Mammary epithelial cell (primary cell): ENCODE results near the gene RCSD1.

Experiments used
- CTCF ChIP-seq, 2 donors: IDR thresholded peaks in 1 of 2; conservative IDR thresholded peaks in 1 of 2; 2 replicates each; pipeline ENCODE4 v1.5.1; 2011 to 2012; ENCODE audit warnings: inconsistent platforms in 2 of 2, low read length in 2 of 2, mild to moderate bottlenecking in 2 of 2, control low read depth in 1 of 2, low read depth in 1 of 2; ENCODE audit not compliant: insufficient read depth in 1 of 2; ENCODE audit errors: extremely low read depth in 1 of 2
- EZH2 ChIP-seq: IDR thresholded peaks from 2 replicates; pipeline ENCODE4 v1.6.1; 2012; ENCODE audit warnings: low read length, inconsistent platforms, borderline replicate concordance

- TF ChIP-seq EZH2 (no peak), CTCF (conservative IDR thresholded peaks at IDR 0.05 in 1 of 2, IDR thresholded peaks at IDR 0.05 in 1 of 2; ENCODE audit: extremely low read depth in 1 of 2, insufficient read depth in 1 of 2, low read depth in 1 of 2, low read length in 2 of 2) (no peak)
Measured at GRCh38 chr1:167718914-167719691, 89.1 kb downstream of the RCSD1 start.
